CD4-positive, alpha-beta memory T cell (primary cell): ENCODE results near the gene MET. TPM values are rescaled to one million over a fixed set of nuclear protein-coding genes. Genes with fewer than 3 reads are reported as not detected.

Experiments used
- CTCF ChIA-PET: fragments of 350-600 bp; sonication (Branson Sonifier 250); formaldehyde crosslinking; loops from one replicate; lab custom pipeline; 2021; ENCODE audit warnings: inconsistent platforms; ENCODE audit not compliant: partially characterized antibody; lab: Charles Lee
- POLR2A ChIA-PET: fragments of 350-600 bp; sonication (Branson Sonifier 250); formaldehyde crosslinking; loops from one replicate; lab custom pipeline; 2021; ENCODE audit not compliant: partially characterized antibody; lab: Charles Lee
- DNase-seq, 5 donors: peaks; one replicate each; pipeline versions ENCODE4 v3.0.0 to v3.0.0-alpha.2; 2020 to 2022; ENCODE audit warnings: mixed read lengths in 1 of 5
- H3K27ac ChIP-seq: one replicate; pipeline ENCODE4 v1.7.0; 2013; ENCODE audit warnings: low read depth, low read length
- H3K27me3 ChIP-seq: 2 replicates; pipeline ENCODE4 v1.7.0; 2013; ENCODE audit warnings: mild to moderate bottlenecking, low read length, moderate library complexity; ENCODE audit not compliant: insufficient read depth
- H3K36me3 ChIP-seq: 2 replicates; pipeline ENCODE4 v1.7.0; 2013; ENCODE audit warnings: mild to moderate bottlenecking, low read length, moderate library complexity; ENCODE audit not compliant: insufficient read depth
- H3K4me1 ChIP-seq: 2 replicates; pipeline ENCODE4 v1.7.0; 2013; ENCODE audit warnings: mild to moderate bottlenecking, low read length, moderate library complexity; ENCODE audit not compliant: insufficient read depth
- H3K4me3 ChIP-seq, 2 donors: one replicate each; pipeline ENCODE4 v1.7.0; 2013; ENCODE audit warnings: low read length in 2 of 2, mild to moderate bottlenecking in 1 of 2
- H3K9me3 ChIP-seq, 2 donors: one replicate each; pipeline ENCODE4 v1.7.0; 2013; ENCODE audit warnings: low read length in 2 of 2, control low read depth in 1 of 2; ENCODE audit not compliant: control insufficient read depth in 1 of 2
- H3K27ac Mint-ChIP-seq, 7 donors: one replicate each; pipeline ENCODE4 v1.8.0; 2020 to 2021; ENCODE audit warnings: mixed read lengths in 7 of 7, mild to moderate bottlenecking in 6 of 7, inconsistent platforms in 3 of 7, moderate library complexity in 3 of 7
- H3K27me3 Mint-ChIP-seq, 2 donors: one replicate each; pipeline ENCODE4 v1.8.0; 2020 to 2021; ENCODE audit warnings: mixed read lengths in 2 of 2
- H3K36me3 Mint-ChIP-seq, 2 donors: one replicate each; pipeline ENCODE4 v1.8.0; 2020 to 2021; ENCODE audit warnings: mixed read lengths in 2 of 2, inconsistent platforms in 1 of 2, mild to moderate bottlenecking in 1 of 2
- H3K4me1 Mint-ChIP-seq, 4 donors: one replicate each; pipeline ENCODE4 v1.8.0; 2020 to 2021; ENCODE audit warnings: mixed read lengths in 4 of 4, mild to moderate bottlenecking in 1 of 4
- H3K4me3 Mint-ChIP-seq, 8 donors: one replicate each; pipeline ENCODE4 v1.8.0; 2020 to 2021; ENCODE audit warnings: mixed read lengths in 8 of 8, mild to moderate bottlenecking in 7 of 8, moderate library complexity in 6 of 8, inconsistent platforms in 3 of 8
- H3K9me3 Mint-ChIP-seq, 8 donors: one replicate each; pipeline ENCODE4 v1.8.0; 2020 to 2021; ENCODE audit warnings: mixed read lengths in 8 of 8, mild to moderate bottlenecking in 5 of 8, inconsistent platforms in 3 of 8, moderate library complexity in 1 of 8
- intact Hi-C: fragments of 100-400 bp; cut with micrococcal nuclease; formaldehyde crosslinking; loops from one replicate; pipeline ENCODE4 v1.15.1; 2023
- polyA plus RNA-seq, 2 donors: library from polyadenylated mRNA; unstranded; fragments of 300-500 nt; fragmentation: Illumina TruSeq; gene quantifications; one replicate each; pipeline ENCODE4 v1.2.3, GENCODE V29; 2021
- total RNA-seq, 2 experiments: library from RNA; stranded (reverse); gene quantifications; one replicate each; pipeline ENCODE4 v1.2.3, GENCODE V29; 2021

The MET gene
- total and polyA plus RNA-seq, 4 experiments from 2014 or later = 0.23 to 0.47 TPM; not detected in 2

- Mint-ChIP-seq H3K27ac (no peak overlapping the region), H3K27me3 (peaks cover 2 to 13% of the 10 kb centered on the region in 2 donors), H3K9me3 (no peaks in the 10 kb centered on the region), H3K4me3 (no peak overlapping the region), H3K36me3 (no peaks in the 10 kb centered on the region), H3K4me1 (no peaks in the 10 kb centered on the region)
- intact Hi-C loops = no loop called here
- H3K4me1 ChIP-seq = no peaks in the 10 kb centered on the region
- H3K9me3 ChIP-seq = no peaks in the 10 kb centered on the region
- POLR2A ChIA-PET = no interaction called here
- no peak overlapping the region for H3K27ac ChIP-seq
- no peaks in the 10 kb centered on the region for H3K36me3 ChIP-seq
- no peak for DNase-seq
- H3K4me3 ChIP-seq = no peak overlapping the region
- H3K27me3 ChIP-seq = no peaks in the 10 kb centered on the region
- CTCF ChIA-PET = no interaction called here
These were observed 55.5 kb downstream of the MET start for GRCh38 chr7:116727432-116728009.

GRCh38 chr7:116728413-116728812 lies 56.4 kb downstream of the MET start:
- Mint-ChIP-seq H3K4me1 (no peaks in the 10 kb centered on the region), H3K27me3 (peaks cover 2 to 13% of the 10 kb centered on the region in 2 donors), H3K4me3 (no peak overlapping the region), H3K27ac (no peak overlapping the region), H3K36me3 (no peaks in the 10 kb centered on the region), H3K9me3 (no peaks in the 10 kb centered on the region)
- intact Hi-C loops = no loop called here
- Histone ChIP-seq H3K36me3 (no peaks in the 10 kb centered on the region), H3K4me3 (no peak overlapping the region), H3K4me1 (no peaks in the 10 kb centered on the region), H3K27me3 (no peaks in the 10 kb centered on the region), H3K9me3 (no peaks in the 10 kb centered on the region), H3K27ac (no peak overlapping the region)
- POLR2A ChIA-PET = no interaction called here
- CTCF ChIA-PET = no interaction called here
- no peak for DNase-seq

- Mint-ChIP-seq H3K4me1 (no peaks in the 10 kb centered on the region), H3K4me3 (no peak overlapping the region), H3K27me3 (peaks cover 4 to 14% of the 10 kb centered on the region in 2 donors), H3K27ac (no peak overlapping the region), H3K9me3 (no peaks in the 10 kb centered on the region), H3K36me3 (no peaks in the 10 kb centered on the region)
- Histone ChIP-seq H3K27me3 (no peaks in the 10 kb centered on the region), H3K27ac (no peak overlapping the region), H3K4me3 (no peak overlapping the region), H3K9me3 (no peaks in the 10 kb centered on the region), H3K36me3 (no peaks in the 10 kb centered on the region), H3K4me1 (no peaks in the 10 kb centered on the region)
- POLR2A ChIA-PET = no interaction called here
- DNase-seq = no peak
- intact Hi-C loops = no loop called here
- CTCF ChIA-PET = no interaction called here
These were observed 58.4 kb downstream of the MET start for GRCh38 chr7:116730097-116731022.

- POLR2A ChIA-PET = no interaction called here
- peaks cover 4 to 15% of the 10 kb centered on the region in 2 donors for H3K27me3 Mint-ChIP-seq
These were observed 59.0 kb downstream of the MET start for GRCh38 chr7:116731023-116731395.

GRCh38 chr7:116731445-116732335 lies 59.7 kb downstream of the MET start:
- Histone ChIP-seq H3K27ac (no peak overlapping the region), H3K27me3 (no peaks in the 10 kb centered on the region), H3K4me1 (no peaks in the 10 kb centered on the region), H3K9me3 (no peaks in the 10 kb centered on the region), H3K36me3 (no peaks in the 10 kb centered on the region), H3K4me3 (no peak overlapping the region)
- intact Hi-C loops = no loop called here
- Mint-ChIP-seq H3K36me3 (no peaks in the 10 kb centered on the region), H3K4me1 (no peaks in the 10 kb centered on the region), H3K9me3 (no peaks in the 10 kb centered on the region), H3K27me3 (peaks cover 4 to 16% of the 10 kb centered on the region in 2 donors), H3K27ac (no peak overlapping the region), H3K4me3 (no peak overlapping the region)
- ChIA-PET CTCF (no interaction called here), POLR2A (no interaction called here)
- no peak for DNase-seq

More at GRCh38 chr7:116731023-116731395, 59.0 kb downstream of the MET start:
- Mint-ChIP-seq H3K4me1 (no peaks in the 10 kb centered on the region), H3K36me3 (no peaks in the 10 kb centered on the region), H3K27ac (no peak overlapping the region), H3K4me3 (no peak overlapping the region), H3K9me3 (no peaks in the 10 kb centered on the region)
- Histone ChIP-seq H3K4me1 (no peaks in the 10 kb centered on the region), H3K9me3 (no peaks in the 10 kb centered on the region), H3K4me3 (no peak overlapping the region), H3K27me3 (no peaks in the 10 kb centered on the region), H3K27ac (no peak overlapping the region), H3K36me3 (no peaks in the 10 kb centered on the region)
- CTCF ChIA-PET = no interaction called here
- intact Hi-C loops = no loop called here
- DNase-seq = no peak

- no peak overlapping the region for H3K4me3 Mint-ChIP-seq
- H3K4me3 ChIP-seq = no peak overlapping the region
- no peaks in the 10 kb centered on the region for H3K36me3 ChIP-seq
- H3K9me3 ChIP-seq = no peaks in the 10 kb centered on the region
- CTCF ChIA-PET = no interaction called here
- no peaks in the 10 kb centered on the region for H3K4me1 ChIP-seq
- no peak overlapping the region for H3K27ac Mint-ChIP-seq
- DNase-seq = no peak
- intact Hi-C loops = no loop called here
- no peaks in the 10 kb centered on the region for H3K4me1 Mint-ChIP-seq
- no peaks in the 10 kb centered on the region for H3K27me3 ChIP-seq
- no peaks in the 10 kb centered on the region for H3K9me3 Mint-ChIP-seq
- no peak overlapping the region for H3K27ac ChIP-seq
- POLR2A ChIA-PET = no interaction called here
- no peaks in the 10 kb centered on the region for H3K36me3 Mint-ChIP-seq
- peaks cover 4 to 12% of the 10 kb centered on the region in 2 donors for H3K27me3 Mint-ChIP-seq
These were observed 61.0 kb downstream of the MET start for GRCh38 chr7:116732788-116733694.
